Transverse colon (tissue), 4 donors: ENCODE measurements around the gene IGSF21.

Source experiments
- POLR2A ChIP-seq: fragments of 450-650 bp; IDR thresholded peaks from one replicate; pipeline ENCODE4 v1.6.1; 2016; ENCODE audit warnings: antibody characterized with exemption, mild to moderate bottlenecking, moderate library complexity
- POLR2AphosphoS5 ChIP-seq, 3 donors: sonication (generic); formaldehyde crosslinking; IDR thresholded peaks; one replicate each; pipeline ENCODE4 v1.6.1; 2016; ENCODE audit warnings: antibody characterized with exemption in 3 of 3
- TF ChIP-seq, protein P1 (sequence below), 5 experiments: fragments of 200-600 bp in 3 of 5; fragments of 450-650 bp in 2 of 5; sonication (generic) in 3 of 5; IDR thresholded peaks; 1 replicate in 2 of 5; 2 replicates in 3 of 5; pipeline ENCODE4 v1.5.1; 2016 to 2017; ENCODE audit warnings: antibody characterized with exemption in 5 of 5, inconsistent platforms in 3 of 5, mild to moderate bottlenecking in 2 of 5, moderate library complexity in 1 of 5

- TF ChIP-seq, protein P1, sequence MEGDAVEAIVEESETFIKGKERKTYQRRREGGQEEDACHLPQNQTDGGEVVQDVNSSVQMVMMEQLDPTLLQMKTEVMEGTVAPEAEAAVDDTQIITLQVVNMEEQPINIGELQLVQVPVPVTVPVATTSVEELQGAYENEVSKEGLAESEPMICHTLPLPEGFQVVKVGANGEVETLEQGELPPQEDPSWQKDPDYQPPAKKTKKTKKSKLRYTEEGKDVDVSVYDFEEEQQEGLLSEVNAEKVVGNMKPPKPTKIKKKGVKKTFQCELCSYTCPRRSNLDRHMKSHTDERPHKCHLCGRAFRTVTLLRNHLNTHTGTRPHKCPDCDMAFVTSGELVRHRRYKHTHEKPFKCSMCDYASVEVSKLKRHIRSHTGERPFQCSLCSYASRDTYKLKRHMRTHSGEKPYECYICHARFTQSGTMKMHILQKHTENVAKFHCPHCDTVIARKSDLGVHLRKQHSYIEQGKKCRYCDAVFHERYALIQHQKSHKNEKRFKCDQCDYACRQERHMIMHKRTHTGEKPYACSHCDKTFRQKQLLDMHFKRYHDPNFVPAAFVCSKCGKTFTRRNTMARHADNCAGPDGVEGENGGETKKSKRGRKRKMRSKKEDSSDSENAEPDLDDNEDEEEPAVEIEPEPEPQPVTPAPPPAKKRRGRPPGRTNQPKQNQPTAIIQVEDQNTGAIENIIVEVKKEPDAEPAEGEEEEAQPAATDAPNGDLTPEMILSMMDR (IDR thresholded peaks at IDR 0.05) = no peak
- no peak for TF ChIP-seq POLR2AphosphoS5 (IDR thresholded peaks at IDR 0.05)
- TF ChIP-seq POLR2A = no peak
Measured at GRCh38 chr1:18271336-18271735, 163.7 kb downstream of the IGSF21 start.
